Measurements from ENCODE around the gene MYBPC3.

Gene MYBPC3

DNA sequence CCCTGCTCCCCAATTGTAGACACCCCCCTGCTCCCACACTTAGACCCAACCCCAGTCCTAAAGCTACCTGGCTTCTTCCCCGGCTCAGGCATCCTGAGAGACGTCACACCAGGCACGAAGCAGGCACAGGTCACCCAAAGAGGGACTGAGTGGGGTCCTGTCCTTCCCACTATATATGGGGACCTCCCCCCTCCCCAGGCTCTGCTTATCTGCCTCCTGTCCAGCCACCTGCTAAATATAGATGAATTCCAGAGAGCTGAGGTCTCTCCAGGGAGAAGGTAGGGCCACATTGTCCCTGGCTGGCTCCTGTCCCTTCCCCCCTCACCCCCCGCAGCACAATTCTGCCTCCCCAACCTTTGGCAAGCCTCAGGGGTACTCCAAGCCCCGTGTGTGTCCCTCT is at the start of gene MYBPC3:
TSS of gene MYBPC3 (minus strand) at position 147 of the 400 bp plus-strand sequence. CDS start at position 92, 55 bp downstream.
- DNase-seq (ENCODE audit: low read depth in 4 of 4, low spot score in 1 of 4) = no peak

GRCh38 chr11:47400768-47401279 is 48.3 kb upstream of the MYBPC3 start:
- no peak for DNase-seq (ENCODE audit: low read depth in 4 of 4, low spot score in 1 of 4)

- no peak for DNase-seq (ENCODE audit: low read depth in 4 of 4, low spot score in 1 of 4)
Observed at GRCh38 chr11:47399860-47400767, 47.6 kb upstream of the MYBPC3 start.

DNA sequence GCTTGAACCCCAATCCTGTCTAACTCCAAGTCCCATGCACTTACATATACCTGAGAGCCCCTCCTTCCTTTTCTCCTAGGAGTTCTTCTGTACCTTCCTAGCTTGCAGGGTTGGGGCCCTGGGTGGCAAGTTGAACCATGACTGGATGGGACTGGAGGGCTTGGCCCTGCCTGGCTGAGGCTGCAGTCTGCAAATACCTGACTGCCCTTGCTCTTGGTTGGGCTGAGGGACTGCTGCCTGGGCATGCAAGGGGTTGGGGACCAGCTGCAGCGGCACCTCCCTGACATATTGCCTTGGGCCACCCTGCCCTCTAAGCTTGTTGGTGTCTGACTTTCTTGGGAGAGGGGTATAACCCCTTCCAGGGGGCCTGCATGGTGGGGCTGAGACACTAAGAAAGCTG is 46.0 kb upstream of the MYBPC3 start:
- DNase-seq (ENCODE audit: low read depth in 4 of 4, low spot score in 1 of 4) = no peak

- DNase-seq (ENCODE audit: low read depth in 4 of 4, low spot score in 1 of 4) = no peak
Observed at GRCh38 chr11:47398011-47398410, 45.5 kb upstream of the MYBPC3 start.

- DNase-seq (ENCODE audit: low read depth in 4 of 4, low spot score in 1 of 4) = no peak
Observed at GRCh38 chr11:47396049-47396320, 43.5 kb upstream of the MYBPC3 start.

- DNase-seq (ENCODE audit: low read depth in 4 of 4, low spot score in 1 of 4) = no peak
Observed at GRCh38 chr11:47395223-47396048, 42.9 kb upstream of the MYBPC3 start.

- DNase-seq (ENCODE audit: low read depth in 4 of 4, low spot score in 1 of 4) = peak in 2 of 4 experiments; percentile 32 to 48
Observed at GRCh38 chr11:47394322-47395222, 42.1 kb upstream of the MYBPC3 start.

- DNase-seq (ENCODE audit: low read depth in 4 of 4, low spot score in 1 of 4) = no peak
Observed at GRCh38 chr11:47394050-47394321, 41.5 kb upstream of the MYBPC3 start.

- no peak for DNase-seq (ENCODE audit: low read depth in 4 of 4, low spot score in 1 of 4)
Observed at GRCh38 chr11:47393163-47394049, 40.9 kb upstream of the MYBPC3 start.

GRCh38 chr11:47392546-47393162 is 40.2 kb upstream of the MYBPC3 start:
- DNase-seq (ENCODE audit: low read depth in 4 of 4, low spot score in 1 of 4) = no peak

DNA sequence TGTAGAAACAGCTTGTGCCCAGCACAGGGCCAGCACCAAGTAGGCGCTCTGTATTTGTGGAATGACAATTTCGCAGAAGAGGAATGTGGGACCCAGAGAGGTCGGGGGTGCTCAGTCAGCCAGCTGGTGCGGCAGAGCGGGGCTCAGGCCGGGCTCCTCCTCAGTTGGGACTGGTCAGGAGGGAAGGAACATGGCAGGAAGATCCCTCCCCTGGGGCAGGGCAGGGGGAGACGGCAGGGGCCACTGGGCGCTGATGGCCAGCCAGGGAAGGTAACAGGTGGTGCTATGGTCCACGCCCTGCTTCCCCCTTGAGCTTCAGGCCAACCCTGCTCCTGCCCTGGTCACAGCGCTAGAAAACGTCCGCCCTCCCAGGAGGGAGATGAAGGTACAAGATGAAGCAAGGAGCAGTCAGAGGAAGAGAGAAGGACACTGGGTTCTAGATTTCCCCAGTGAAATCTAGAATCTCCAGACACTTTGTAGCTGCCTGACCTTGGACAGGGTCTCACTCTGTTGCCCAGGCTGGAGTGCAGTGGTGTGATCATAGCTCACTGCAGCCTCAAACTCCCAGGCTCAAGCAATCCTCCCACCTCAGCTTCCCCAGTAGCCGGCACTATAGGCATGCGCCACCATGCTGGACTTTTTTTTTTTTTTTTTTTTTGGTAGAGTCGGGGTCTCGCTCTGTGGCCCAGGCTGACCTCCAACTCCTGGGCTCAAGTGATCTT is 39.4 kb upstream of the MYBPC3 start:
- DNase-seq (ENCODE audit: low read depth in 4 of 4, low spot score in 1 of 4) = no peak

- DNase-seq (ENCODE audit: low read depth in 4 of 4, low spot score in 1 of 4) = no peak
Observed at GRCh38 chr11:47391077-47391583, 38.6 kb upstream of the MYBPC3 start.

GRCh38 chr11:47390422-47390760 is 37.9 kb upstream of the MYBPC3 start:
- no peak for DNase-seq (ENCODE audit: low read depth in 4 of 4, low spot score in 1 of 4)

GRCh38 chr11:47389577-47390421 is 37.3 kb upstream of the MYBPC3 start:
- no peak for DNase-seq (ENCODE audit: low read depth in 4 of 4, low spot score in 1 of 4)

- DNase-seq (ENCODE audit: low read depth in 4 of 4, low spot score in 1 of 4) = no peak
Observed at GRCh38 chr11:47388697-47389576, 36.4 kb upstream of the MYBPC3 start.
